ENCODE measurements around the gene PLK3. TPM values are rescaled to one million over a fixed set of nuclear protein-coding genes. Genes with fewer than 3 reads are reported as not detected.

The PLK3 gene
- total RNA-seq, 1 donor from 2014 or later: 2.2 TPM

GRCh38 chr1:44851308-44851707, 51.1 kb downstream of the PLK3 start:
- Histone ChIP-seq H2AFZ (replicated peaks) (no peak overlapping the region), H3K27me3 (no peaks in the 10 kb centered on the region), H3K27ac (no peak overlapping the region), H3K36me3 (no peaks in the 10 kb centered on the region), H4K20me1 (ENCODE audit: low read depth) (no peaks in the 10 kb centered on the region), H3K4me1 (peaks cover 9% of the 10 kb centered on the region), H3K4me3 (no peak overlapping the region), H3K9me3 (ENCODE audit: low read depth) (no peaks in the 10 kb centered on the region), H3K9ac (no peak overlapping the region), H3F3A (ENCODE audit: low read depth) (no peaks in the 10 kb centered on the region), H3K4me2 (no peak overlapping the region), H3K79me2 (ENCODE audit: low read depth) (no peaks in the 10 kb centered on the region)
- Mint-ChIP-seq H3K27me3 (ENCODE audit: insufficient read depth, low read depth) (no peaks in the 10 kb centered on the region), H3K4me3 (no peak overlapping the region), H3K27ac (peak overlapping the region; percentile 9), H3K9me3 (no peaks in the 10 kb centered on the region), H3K4me1 (peaks cover 4% of the 10 kb centered on the region), H3K36me3 (peaks cover 22% of the 10 kb centered on the region)
- TF ChIP-seq CTCF (IDR thresholded peaks at IDR 0.05): no peak
- no peak for TF ChIP-seq EZH2phosphoT487 (IDR thresholded peaks at IDR 0.05)
- TF ChIP-seq EZH2 (IDR thresholded peaks at IDR 0.05): no peak
- no peak for DNase-seq (ENCODE audit: low spot score)

GRCh38 chr1:44853201-44853600, 53.0 kb downstream of the PLK3 start:
- H3F3A ChIP-seq (ENCODE audit: low read depth): no peaks in the 10 kb centered on the region
- TF ChIP-seq EZH2phosphoT487 (IDR thresholded peaks at IDR 0.05) (no peak), CTCF (IDR thresholded peaks at IDR 0.05) (no peak), EZH2 (IDR thresholded peaks at IDR 0.05) (no peak)
- peaks cover 4% of the 10 kb centered on the region for H3K4me1 Mint-ChIP-seq
- no peak overlapping the region for H3K4me3 ChIP-seq
- no peak overlapping the region for H3K27ac ChIP-seq
- no peak overlapping the region for H3K27ac Mint-ChIP-seq
- no peaks in the 10 kb centered on the region for H3K9me3 ChIP-seq (ENCODE audit: low read depth)
- H4K20me1 ChIP-seq (ENCODE audit: low read depth): no peaks in the 10 kb centered on the region
- H3K79me2 ChIP-seq (ENCODE audit: low read depth): no peaks in the 10 kb centered on the region
- no peak overlapping the region for H3K9ac ChIP-seq
- no peak overlapping the region for H3K4me3 Mint-ChIP-seq
- H3K9me3 Mint-ChIP-seq: no peaks in the 10 kb centered on the region
- no peaks in the 10 kb centered on the region for H3K36me3 ChIP-seq
- DNase-seq (ENCODE audit: low spot score): no peak
- H3K36me3 Mint-ChIP-seq: peaks cover 30% of the 10 kb centered on the region
- H2AFZ ChIP-seq (replicated peaks): no peak overlapping the region
- H3K4me1 ChIP-seq: peaks cover 9% of the 10 kb centered on the region
- H3K4me2 ChIP-seq: no peak overlapping the region
- no peaks in the 10 kb centered on the region for H3K27me3 ChIP-seq
- H3K27me3 Mint-ChIP-seq (ENCODE audit: insufficient read depth, low read depth): no peaks in the 10 kb centered on the region

DNA sequence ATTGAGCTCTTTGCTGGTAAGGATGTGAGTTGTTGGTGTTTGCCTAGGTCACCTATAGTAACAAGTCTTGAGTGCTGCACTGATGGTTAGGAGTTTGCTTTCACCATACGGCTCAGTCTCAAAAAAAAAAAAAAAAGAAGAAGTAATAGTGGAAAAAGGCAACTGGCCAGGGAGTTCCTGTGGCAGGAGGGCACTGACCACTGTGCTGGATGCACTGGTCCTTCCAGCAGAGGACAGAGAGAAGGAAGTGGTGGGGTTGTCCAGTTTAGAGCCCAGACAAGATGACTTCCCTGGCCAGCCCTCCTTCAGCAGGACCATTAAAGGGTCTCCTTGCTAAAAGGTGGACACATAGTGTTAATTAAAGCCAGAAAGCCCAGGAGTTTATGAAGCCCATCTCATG, 54.8 kb downstream of the PLK3 start:
- Histone ChIP-seq H3F3A (ENCODE audit: low read depth) (no peaks in the 10 kb centered on the region), H3K9ac (no peak overlapping the region), H2AFZ (replicated peaks) (no peak overlapping the region), H3K79me2 (ENCODE audit: low read depth) (no peaks in the 10 kb centered on the region), H4K20me1 (ENCODE audit: low read depth) (no peaks in the 10 kb centered on the region), H3K27me3 (no peaks in the 10 kb centered on the region), H3K4me2 (no peak overlapping the region), H3K36me3 (no peaks in the 10 kb centered on the region), H3K4me1 (no peaks in the 10 kb centered on the region), H3K9me3 (ENCODE audit: low read depth) (no peaks in the 10 kb centered on the region), H3K27ac (no peak overlapping the region), H3K4me3 (no peak overlapping the region)
- DNase-seq (ENCODE audit: low spot score): no peak
- Mint-ChIP-seq H3K9me3 (no peaks in the 10 kb centered on the region), H3K36me3 (peaks cover 26% of the 10 kb centered on the region), H3K27ac (no peak overlapping the region), H3K27me3 (ENCODE audit: insufficient read depth, low read depth) (no peaks in the 10 kb centered on the region), H3K4me3 (no peak overlapping the region), H3K4me1 (no peaks in the 10 kb centered on the region)
- no peak for TF ChIP-seq EZH2 (IDR thresholded peaks at IDR 0.05)
- no peak for TF ChIP-seq EZH2phosphoT487 (IDR thresholded peaks at IDR 0.05)

Small RNA genes lying within 50 kb of the gene (small RNA-seq; reads per million reads assigned to genes)
- not detected for gene AL136380.1
- gene SNORD38A: 74.7 reads per million, percentile 98 among the genes with 10 or more reads in this experiment
- gene SNORD38B: not detected
- gene SNORD46: 2,558 reads per million, percentile 100 among the genes with 10 or more reads in this experiment
- not detected for gene SNORD55

Other genes starting within 250 kb of the PLK3 start
- gene TMEM53, start 125.9 kb upstream of the PLK3 start, total RNA-seq (ENCODE audit: low replicate concordance): 5.0 and 6.7 TPM in 2 replicates
- 3.6 and 11.4 TPM in 2 replicates for gene ARMH1, start 125.7 kb upstream of the PLK3 start, total RNA-seq (ENCODE audit: low replicate concordance)
- gene RNU5D-1, start 69.2 kb upstream of the PLK3 start, total RNA-seq (ENCODE audit: low replicate concordance): not detected in 2 replicates
- gene KIF2C, start 60.5 kb upstream of the PLK3 start, total RNA-seq (ENCODE audit: low replicate concordance): 130 and 133 TPM in 2 replicates
- gene RPS8, start 24.8 kb upstream of the PLK3 start, total RNA-seq (ENCODE audit: low replicate concordance): 3,812 and 4,281 TPM in 2 replicates
- 0.65 and 0.84 TPM in 2 replicates for gene BEST4, start 12.2 kb upstream of the PLK3 start, total RNA-seq (ENCODE audit: low replicate concordance)
- gene DYNLT4, start 7.0 kb downstream of the PLK3 start, total RNA-seq (ENCODE audit: low replicate concordance): not detected in 2 replicates
- 1.4 and 1.7 TPM in 2 replicates for gene BTBD19, start 8.1 kb downstream of the PLK3 start, total RNA-seq (ENCODE audit: low replicate concordance)
- 0.09 TPM in 1 of 2 replicates, not detected in the other for gene PTCH2, start 42.9 kb downstream of the PLK3 start, total RNA-seq (ENCODE audit: low replicate concordance)
- gene EIF2B3, start 186.2 kb downstream of the PLK3 start, total RNA-seq (ENCODE audit: low replicate concordance): 29.1 and 33.7 TPM in 2 replicates
- gene HECTD3, start 210.9 kb downstream of the PLK3 start, total RNA-seq (ENCODE audit: low replicate concordance): 13.1 and 26.7 TPM in 2 replicates
- 46.5 and 59.8 TPM in 2 replicates for gene UROD, start 211.9 kb downstream of the PLK3 start, total RNA-seq (ENCODE audit: low replicate concordance)

Data from neural progenitor cell (in vitro differentiated cells).